Measurements from ENCODE around the gene GBA2.

The GBA2 gene

DNA sequence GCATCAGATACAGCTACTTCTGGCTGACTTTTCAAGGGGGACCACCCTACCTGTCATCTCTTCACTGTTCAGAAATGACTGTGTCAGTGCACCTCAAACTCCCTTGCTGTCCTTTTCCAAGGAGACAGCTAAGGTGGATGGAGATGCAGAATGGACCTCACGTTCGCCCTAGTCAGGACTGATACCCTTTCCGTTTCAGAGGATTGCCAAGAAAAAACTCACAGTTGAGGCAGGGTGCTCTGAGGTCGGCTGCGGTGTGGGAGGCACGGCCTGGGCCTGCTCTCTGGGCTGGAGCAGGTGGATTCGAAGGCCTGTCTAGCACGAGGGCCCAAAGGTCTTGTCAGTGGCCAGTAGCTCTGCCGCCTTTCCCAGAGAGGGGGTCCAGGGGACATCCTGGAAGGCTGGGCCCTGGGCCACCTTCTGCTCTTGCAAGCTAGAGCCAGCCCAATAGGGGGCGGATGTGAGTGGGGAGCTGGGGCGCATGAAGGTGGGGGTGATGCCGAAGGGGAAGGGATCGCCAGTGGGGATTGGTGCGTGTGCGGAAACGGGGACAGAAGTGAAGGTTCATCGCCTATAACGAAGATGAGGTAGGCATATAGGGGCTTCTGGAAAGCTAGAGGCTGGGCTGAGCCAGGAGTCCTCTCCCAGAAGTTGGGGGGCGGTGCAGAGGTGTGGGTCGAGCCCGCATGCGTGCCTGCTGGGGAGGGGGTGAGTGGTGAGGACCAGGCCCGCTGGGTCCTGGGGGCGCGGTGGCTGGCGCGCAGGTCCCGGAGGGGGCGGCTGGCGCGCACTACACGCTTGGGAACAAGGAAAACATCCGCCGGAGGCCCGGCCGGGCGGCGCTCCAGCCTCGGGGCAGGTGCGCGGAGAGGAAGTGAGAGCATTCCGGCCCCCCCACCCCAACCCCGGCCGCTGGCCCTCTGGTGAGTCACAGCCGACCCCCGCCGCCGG is 7.5 kb upstream of the GBA2 start:
- TF ChIP-seq CTCF (conservative IDR thresholded peaks at IDR 0.05; ENCODE audit: low read depth): peak; percentile 89
- peak overlapping the region; percentile 77 for H3K27ac ChIP-seq
- ChIA-PET POLR2A (ENCODE audit: low non-redundant PET) (interaction anchor here (0.9 kb wide), 1 partner anchor 91 kb away, joined by 3 read pairs; the partner anchor contains the start of gene ARHGEF39), CTCF (interaction anchor here (0.6 to 1.3 kb wide), 7 partner anchors 14 to 1209 kb away, joined by 3 to 6 read pairs (median 4); no protein-coding TSS in a partner anchor)
- no peak for DNase-seq (ENCODE audit: low spot score)

DNA sequence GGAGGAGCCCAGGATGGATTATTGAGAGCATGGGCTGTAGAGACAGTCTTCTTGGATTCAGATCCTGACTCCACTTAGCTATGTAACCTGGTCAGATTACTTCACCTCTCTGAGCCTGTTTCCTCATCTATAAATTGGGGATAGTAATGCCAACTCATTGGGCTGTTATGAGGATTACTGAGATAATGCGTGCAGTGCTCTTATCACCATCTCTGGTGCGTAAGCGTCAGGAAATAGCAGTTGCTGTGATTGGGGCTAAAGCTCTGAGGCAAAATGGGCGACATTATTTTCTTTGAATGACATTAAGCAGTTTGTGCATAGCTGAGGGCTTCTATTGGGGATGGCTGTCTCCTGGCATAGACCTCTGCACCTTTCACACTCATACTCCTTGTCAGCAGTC is 6.0 kb upstream of the GBA2 start:
- no peak for TF ChIP-seq CTCF (conservative IDR thresholded peaks at IDR 0.05; ENCODE audit: low read depth)
- no peak for DNase-seq (ENCODE audit: low spot score)
- H3K27ac ChIP-seq: no peak overlapping the region
- ChIA-PET POLR2A (ENCODE audit: low non-redundant PET) (interaction anchor here (0.6 kb wide), 1 partner anchor 49 kb away, joined by 9 read pairs; no protein-coding TSS in a partner anchor), CTCF (interaction anchor here (0.5 kb wide), 1 partner anchor 25 kb away, joined by 3 read pairs; no protein-coding TSS in a partner anchor)

DNA sequence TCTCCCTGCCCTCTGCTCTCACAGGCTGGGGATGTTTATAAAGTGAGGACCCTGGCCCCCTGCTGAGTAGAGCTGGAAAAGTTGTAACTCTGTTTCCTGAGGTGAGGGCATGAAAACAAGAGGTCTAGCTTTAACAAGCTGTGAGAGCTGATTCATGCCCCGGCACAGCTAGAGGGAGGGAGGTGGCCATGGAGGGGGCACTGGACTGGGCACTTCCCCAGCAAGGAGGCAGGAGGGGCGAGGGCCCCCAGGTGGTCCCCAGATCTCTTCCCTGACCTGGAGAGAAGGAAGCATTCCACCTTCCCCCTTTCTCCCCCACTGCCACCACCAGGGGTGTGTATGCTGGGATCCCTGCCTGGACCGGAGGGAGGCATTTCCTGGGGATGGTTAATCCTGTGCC is 5.2 kb upstream of the GBA2 start, which contains the start of gene MSMP:
Gene MSMP (minus strand): TSS at position 13 of the 400 bp plus-strand sequence. CDS start 147 bp downstream, outside the sequence.
- peak within 1 kb of the TSS; percentile 13 for H3K27ac ChIP-seq
- CTCF ChIA-PET: interaction anchor here (0.5 to 0.6 kb wide), 3 partner anchors 24 to 109 kb away, joined by 3 to 6 read pairs (median 3); no protein-coding TSS in a partner anchor
- no peak for DNase-seq (ENCODE audit: low spot score)
- POLR2A ChIA-PET (ENCODE audit: low non-redundant PET): no interaction called here
- no peak for TF ChIP-seq CTCF (conservative IDR thresholded peaks at IDR 0.05; ENCODE audit: low read depth)

DNA sequence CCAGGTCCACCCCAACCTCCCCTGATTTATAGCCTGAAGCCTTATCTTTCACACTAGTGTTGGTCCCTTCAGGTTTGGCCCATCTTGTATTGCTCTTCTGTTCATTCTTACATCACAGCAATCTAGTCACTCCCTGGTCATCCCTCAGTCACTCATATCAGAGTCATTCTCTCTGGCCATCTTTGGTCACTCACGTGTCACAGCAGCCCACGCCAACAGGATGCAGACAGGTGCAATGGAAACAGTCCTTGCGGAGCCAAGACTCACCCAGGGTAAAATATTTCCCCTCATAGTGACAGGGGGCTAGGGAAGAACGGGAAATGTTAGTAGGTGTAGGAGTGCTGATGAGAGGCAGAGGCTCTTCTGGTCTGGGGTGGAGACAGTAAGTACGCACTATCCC is 4.4 kb upstream of the GBA2 start:
- no peak for DNase-seq (ENCODE audit: low spot score)
- TF ChIP-seq CTCF (conservative IDR thresholded peaks at IDR 0.05; ENCODE audit: low read depth): no peak
- H3K27ac ChIP-seq: no peak overlapping the region
- ChIA-PET CTCF (interaction anchor here (0.7 kb wide), 1 partner anchor 9 kb away, joined by 3 read pairs; no protein-coding TSS in a partner anchor), POLR2A (ENCODE audit: low non-redundant PET) (no interaction called here)

- CTCF ChIA-PET: interaction anchor here (1.0 kb wide), 1 partner anchor 14 kb away, joined by 4 read pairs; no protein-coding TSS in a partner anchor
- TF ChIP-seq CTCF (conservative IDR thresholded peaks at IDR 0.05; ENCODE audit: low read depth): no peak
- peak overlapping the region; percentile 88 for H3K27ac ChIP-seq
- POLR2A ChIA-PET (ENCODE audit: low non-redundant PET): interaction anchor here (1.0 to 2.3 kb wide), 2 partner anchors 9 to 18 kb away, joined by 7 to 13 read pairs; partner anchors contain the start of genes CREB3 and TLN1
- DNase-seq (ENCODE audit: low spot score): no peak
Observed at GRCh38 chr9:35750256-35750531, 1.2 kb upstream of the GBA2 start.

DNA sequence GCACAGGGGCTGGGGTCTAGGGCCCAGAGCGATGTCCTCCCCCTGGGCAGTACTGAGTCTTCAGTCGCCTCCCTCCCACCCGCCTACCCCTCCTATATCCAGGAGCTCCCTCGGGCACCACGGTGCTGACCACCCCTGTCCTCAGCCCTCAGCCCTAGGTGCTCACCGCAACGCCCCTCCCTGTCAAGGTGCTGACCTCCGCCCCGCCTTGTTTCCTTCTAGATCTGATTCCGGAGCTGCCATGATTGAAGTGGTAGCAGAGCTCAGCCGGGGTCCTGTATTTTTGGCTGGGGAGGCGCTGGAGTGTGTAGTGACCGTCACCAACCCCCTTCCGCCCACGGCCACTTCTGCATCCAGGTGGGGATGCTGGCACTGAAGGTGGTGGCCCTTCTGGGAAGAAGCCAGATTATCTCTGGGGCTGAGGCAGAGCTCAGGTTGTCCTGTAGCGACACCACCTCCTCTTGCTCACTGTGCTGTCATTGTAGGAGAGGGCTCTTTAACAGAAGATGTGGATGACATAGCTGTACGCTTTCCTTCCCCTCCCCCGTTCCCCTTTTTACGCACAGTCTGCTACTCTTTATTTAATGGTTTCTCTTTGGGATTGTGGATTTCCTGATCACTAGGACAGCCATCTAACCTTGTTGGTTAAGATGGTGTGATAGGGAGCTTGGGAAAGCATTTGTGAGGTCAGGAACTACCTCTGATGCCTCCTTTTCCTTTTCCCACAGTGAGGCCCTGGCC is 657 bp upstream of the GBA2 start:
- peak overlapping the region; percentile 88 for H3K27ac ChIP-seq
- no peak for DNase-seq (ENCODE audit: low spot score)
- ChIA-PET POLR2A (ENCODE audit: low non-redundant PET) (interaction anchor here (0.6 to 2.3 kb wide), 4 partner anchors 10 to 84 kb away, joined by 5 to 13 read pairs (median 7); partner anchors contain the start of genes CREB3 and TLN1), CTCF (interaction anchor here (1.0 kb wide), 1 partner anchor 13 kb away, joined by 4 read pairs; no protein-coding TSS in a partner anchor)
- TF ChIP-seq CTCF (conservative IDR thresholded peaks at IDR 0.05; ENCODE audit: low read depth): no peak

Measured in RWPE1 (cell line).